ENCODE data around the gene RPA3. TPM values are rescaled to one million over a fixed set of nuclear protein-coding genes. Genes with fewer than 3 reads are reported as not detected.

The RPA3 gene
- total RNA-seq, 1 donor from 2014 or later: 33.7 TPM

Other genes starting within 250 kb of the RPA3 start
- 0.36 and 0.40 TPM in 2 replicates for gene COL28A1, start 182.7 kb downstream of the RPA3 start, total RNA-seq
- 55.7 and 64.9 TPM in 2 replicates for gene MIOS, start 151.7 kb downstream of the RPA3 start, total RNA-seq
- gene UMAD1, start 77.9 kb downstream of the RPA3 start, total RNA-seq: 9.7 and 9.8 TPM in 2 replicates

Measured in epithelial cell of proximal tubule (primary cell).